HG03039 (cell line): ENCODE measurements around the gene ZNF568.

Experiments
- ATAC-seq: cut with Tn5 transposase; IDR thresholded peaks from one replicate; pipeline ENCODE4 v1.9.1; 2021; ENCODE audit warnings: mild to moderate bottlenecking, moderate library complexity; ENCODE audit not compliant: unreplicated experiment

ZNF568 gene

GRCh38 chr19:36997843-36998235 is 81.7 kb downstream of the ZNF568 start:
- no peak for ATAC-seq

GRCh38 chr19:36999313-36999712 is 83.2 kb downstream of the ZNF568 start:
- ATAC-seq: no peak

DNA sequence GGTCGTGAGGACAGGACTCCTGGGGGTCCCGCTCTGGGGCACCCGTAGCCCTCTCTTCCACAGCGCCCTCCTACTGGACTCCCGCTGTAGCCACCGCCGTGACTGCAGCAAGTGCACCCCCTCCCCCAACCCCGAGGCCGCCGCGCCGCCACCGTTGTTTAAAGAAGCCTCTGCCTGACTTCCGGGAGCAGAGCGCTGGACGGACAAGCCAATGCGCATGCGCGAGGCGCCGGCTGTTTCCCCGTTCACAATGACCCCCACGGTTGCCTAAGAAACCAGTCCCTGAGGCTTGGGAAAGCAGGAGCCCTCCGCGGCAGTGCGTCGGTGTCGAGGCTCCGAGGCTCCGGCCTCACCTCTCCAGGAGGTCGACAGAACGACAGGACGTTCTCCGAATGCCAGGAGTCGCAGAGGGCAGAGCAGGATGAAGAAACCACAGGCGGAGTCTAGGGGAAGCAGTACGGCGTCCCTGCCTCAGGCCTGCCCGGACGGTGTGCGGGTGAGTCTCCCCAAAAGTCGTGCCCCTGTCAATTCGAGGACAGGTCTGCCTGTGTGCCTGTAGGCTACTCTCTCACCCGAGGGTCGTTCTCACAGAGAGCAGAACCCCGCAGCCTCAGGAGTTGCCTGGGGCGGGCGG is 91.6 kb downstream of the ZNF568 start:
- no peak for ATAC-seq

DNA sequence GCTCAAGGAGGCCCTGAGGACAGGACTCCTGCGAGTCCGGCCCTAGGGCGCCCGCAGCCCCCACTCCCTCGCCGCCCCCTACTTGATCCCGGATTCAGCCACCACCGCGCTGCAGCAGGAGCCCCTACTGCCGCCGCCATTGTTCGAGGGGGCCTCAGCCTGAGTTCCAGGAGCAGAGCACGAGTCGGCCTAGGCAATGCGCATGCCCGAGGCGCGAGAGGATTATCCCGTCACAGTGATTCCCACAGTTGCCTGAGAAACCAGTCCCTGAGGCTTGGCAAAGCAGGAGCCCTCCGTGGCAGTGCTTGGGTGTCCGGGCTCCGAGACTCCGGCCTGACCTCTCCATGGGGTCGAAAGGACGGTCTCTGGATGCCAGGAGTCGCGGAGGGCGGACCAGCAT is 93.7 kb downstream of the ZNF568 start:
- ATAC-seq: no peak

DNA sequence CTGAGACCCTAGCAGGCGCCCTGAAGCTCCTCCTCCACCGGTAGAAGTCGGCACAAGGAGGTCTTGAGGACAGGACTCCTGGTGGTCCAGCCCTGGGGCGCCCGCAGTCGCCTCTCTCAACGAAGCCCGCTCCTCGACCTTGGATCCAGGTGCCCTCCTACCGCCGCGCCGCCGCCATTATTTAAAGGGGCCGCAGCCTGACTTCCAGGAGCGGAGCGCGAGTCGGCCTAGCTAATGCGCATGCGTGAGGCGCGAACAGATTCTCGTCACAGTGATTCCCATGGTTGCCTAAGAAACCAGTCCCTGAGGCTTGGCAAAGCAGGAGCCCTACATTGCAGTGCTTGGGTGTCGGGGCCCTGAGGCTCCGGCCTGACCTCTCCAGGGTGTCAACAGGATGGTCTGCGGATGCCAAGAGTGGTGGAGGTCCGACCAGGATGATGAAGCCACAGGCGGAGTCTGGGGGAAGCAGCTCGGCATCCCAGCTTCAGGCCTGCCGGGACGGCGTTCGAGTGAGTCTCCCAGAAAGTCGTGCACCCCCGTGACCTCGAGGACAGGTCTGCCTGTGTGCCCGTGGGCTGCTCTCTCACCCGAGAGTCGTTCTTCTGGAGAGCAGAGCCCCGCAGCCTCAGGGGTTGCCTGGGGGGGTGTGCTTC is 96.1 kb downstream of the ZNF568 start:
- no peak for ATAC-seq

DNA sequence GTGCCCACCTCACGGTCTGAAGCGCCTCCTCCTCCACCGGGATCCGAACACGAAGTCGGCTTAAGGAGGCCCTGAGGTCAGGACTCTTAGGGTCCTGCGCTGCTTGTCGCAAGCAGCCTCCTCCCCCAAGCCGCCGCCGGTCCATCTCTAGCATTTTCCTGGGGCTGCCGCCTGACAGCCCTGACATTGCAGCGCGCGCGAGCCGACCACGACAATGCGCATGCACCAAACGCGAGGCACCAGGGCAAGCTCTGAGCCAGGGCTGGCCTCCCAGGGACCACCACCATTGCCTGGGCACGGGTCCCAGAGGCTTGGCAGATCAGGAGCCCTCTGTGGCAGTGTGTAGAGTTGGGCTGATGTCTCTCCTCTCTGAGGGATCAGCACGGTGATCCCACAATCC is 98.3 kb downstream of the ZNF568 start:
- ATAC-seq: no peak

DNA sequence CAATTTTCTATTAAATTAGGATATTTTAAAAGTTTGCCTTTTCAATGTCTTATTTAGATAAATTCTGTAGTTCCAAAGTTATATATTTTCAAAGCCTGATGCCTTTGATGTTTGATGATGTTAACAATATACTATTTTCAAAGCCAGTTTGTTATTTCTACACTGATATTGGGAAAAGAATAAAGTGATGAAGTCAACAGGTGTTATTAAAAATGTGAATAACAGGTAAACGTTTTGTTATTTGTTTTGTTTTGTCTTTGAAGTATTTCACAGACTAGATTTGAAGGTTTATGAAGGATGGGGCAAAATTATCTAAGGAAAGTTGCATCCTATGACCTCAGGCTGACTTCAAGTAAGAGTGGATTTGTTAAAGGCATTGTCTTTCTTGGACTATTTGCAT is 129.0 kb downstream of the ZNF568 start:
- ATAC-seq: no peak
